Stimulated activated CD4-positive, alpha-beta T cell treated with anti-CD3 and anti-CD28 coated beads, Interleukin-2, amount 100 ng/mL, for 48 hours (primary cell): ENCODE results near the gene ARVCF.

Experiments
- DNase-seq, 2 donors: peaks; one replicate each; pipeline ENCODE4 v3.0.0-alpha.2; 2020

ARVCF gene

GRCh38 chr22:20016734-20017621 lies at the start of gene ARVCF:
Gene ARVCF (minus strand): TSS chr22:20016823. CDS start chr22:19990794, 26,029 bp downstream.
- peak; percentile 91 to 93 for DNase-seq

- no peak for DNase-seq
Observed at GRCh38 chr22:20065896-20066616, 49.4 kb upstream of the ARVCF start.

GRCh38 chr22:20064545-20065262 lies 48.1 kb upstream of the ARVCF start:
- DNase-seq, result no peak

GRCh38 chr22:20064140-20064480 lies 47.5 kb upstream of the ARVCF start:
- DNase-seq, result no peak

GRCh38 chr22:20063271-20064139 lies 46.9 kb upstream of the ARVCF start:
- DNase-seq, result no peak

- no peak for DNase-seq
Observed at GRCh38 chr22:20062766-20063083, 46.1 kb upstream of the ARVCF start.

- no peak for DNase-seq
Observed at GRCh38 chr22:20062043-20062765, 45.6 kb upstream of the ARVCF start.

- no peak for DNase-seq
Observed at GRCh38 chr22:20061481-20061861, 44.8 kb upstream of the ARVCF start.

GRCh38 chr22:20060700-20061480 lies 44.3 kb upstream of the ARVCF start:
- no peak for DNase-seq

GRCh38 chr22:20058989-20059770 lies 42.6 kb upstream of the ARVCF start:
- DNase-seq, result no peak

GRCh38 chr22:20057596-20058268 lies 41.1 kb upstream of the ARVCF start:
- no peak for DNase-seq

- no peak for DNase-seq
Observed at GRCh38 chr22:20056696-20057386, 40.2 kb upstream of the ARVCF start.

GRCh38 chr22:20056161-20056560 lies 39.5 kb upstream of the ARVCF start:
- no peak for DNase-seq

- DNase-seq, result no peak
Observed at GRCh38 chr22:20055654-20056053, 39.0 kb upstream of the ARVCF start.

GRCh38 chr22:20055144-20055543 lies 38.5 kb upstream of the ARVCF start:
- DNase-seq, result no peak

GRCh38 chr22:20054485-20054884 lies 37.9 kb upstream of the ARVCF start:
- no peak for DNase-seq

- no peak for DNase-seq
Observed at GRCh38 chr22:20054034-20054427, 37.4 kb upstream of the ARVCF start.

GRCh38 chr22:20053407-20054033 lies 36.9 kb upstream of the ARVCF start:
- DNase-seq, result no peak
